ENCODE measurements around the gene CCDC60. TPM values are rescaled to one million over a fixed set of nuclear protein-coding genes. Genes with fewer than 3 reads are reported as not detected.

The CCDC60 gene
- total RNA-seq, 4 donors from 2014 or later: 0.64 to 10.6 (median 2.1) TPM

DNA sequence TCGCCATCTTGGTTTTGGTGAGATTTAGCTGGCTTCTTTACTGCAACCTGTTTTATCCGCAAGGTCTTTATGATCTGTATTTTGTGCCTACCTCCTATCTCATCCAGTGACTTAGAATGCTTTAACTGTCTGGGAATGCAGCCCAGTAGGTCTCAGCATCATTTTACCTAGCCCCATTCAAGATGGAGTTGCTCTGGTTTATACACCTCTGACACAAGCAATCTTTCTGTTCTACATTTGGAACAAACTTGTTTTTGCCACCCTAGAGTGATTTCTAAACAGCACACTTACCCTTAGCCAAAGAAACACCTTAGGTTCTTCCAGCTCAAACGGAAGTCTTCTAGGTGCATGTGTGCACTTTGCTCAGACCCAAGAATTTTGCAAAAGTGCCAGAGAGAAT lies 122.3 kb downstream of the CCDC60 start:
- H3K4me1 ChIP-seq: no peaks in the 10 kb centered on the region
- intact Hi-C loops (cut with DNase I): no loop called here
- whole genome bisulfite sequencing, 2 donors: 87 to 94% methylated on average over 2 to 3 of the region's 3 CpGs
- H3K4me3 ChIP-seq: no peak overlapping the region
- H3K36me3 ChIP-seq: no peaks in the 10 kb centered on the region
- no peak for DNase-seq
- peaks cover 0 to 11% (median 0%) of the 10 kb centered on the region in 3 donors for H3K9me3 ChIP-seq
- H3K27ac ChIP-seq: no peak overlapping the region
- no peak for TF ChIP-seq POLR2A (IDR thresholded peaks at IDR 0.05)
- TF ChIP-seq, protein P1, sequence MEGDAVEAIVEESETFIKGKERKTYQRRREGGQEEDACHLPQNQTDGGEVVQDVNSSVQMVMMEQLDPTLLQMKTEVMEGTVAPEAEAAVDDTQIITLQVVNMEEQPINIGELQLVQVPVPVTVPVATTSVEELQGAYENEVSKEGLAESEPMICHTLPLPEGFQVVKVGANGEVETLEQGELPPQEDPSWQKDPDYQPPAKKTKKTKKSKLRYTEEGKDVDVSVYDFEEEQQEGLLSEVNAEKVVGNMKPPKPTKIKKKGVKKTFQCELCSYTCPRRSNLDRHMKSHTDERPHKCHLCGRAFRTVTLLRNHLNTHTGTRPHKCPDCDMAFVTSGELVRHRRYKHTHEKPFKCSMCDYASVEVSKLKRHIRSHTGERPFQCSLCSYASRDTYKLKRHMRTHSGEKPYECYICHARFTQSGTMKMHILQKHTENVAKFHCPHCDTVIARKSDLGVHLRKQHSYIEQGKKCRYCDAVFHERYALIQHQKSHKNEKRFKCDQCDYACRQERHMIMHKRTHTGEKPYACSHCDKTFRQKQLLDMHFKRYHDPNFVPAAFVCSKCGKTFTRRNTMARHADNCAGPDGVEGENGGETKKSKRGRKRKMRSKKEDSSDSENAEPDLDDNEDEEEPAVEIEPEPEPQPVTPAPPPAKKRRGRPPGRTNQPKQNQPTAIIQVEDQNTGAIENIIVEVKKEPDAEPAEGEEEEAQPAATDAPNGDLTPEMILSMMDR (IDR thresholded peaks at IDR 0.05): no peak
- no peaks in the 10 kb centered on the region for H3K27me3 ChIP-seq

DNA sequence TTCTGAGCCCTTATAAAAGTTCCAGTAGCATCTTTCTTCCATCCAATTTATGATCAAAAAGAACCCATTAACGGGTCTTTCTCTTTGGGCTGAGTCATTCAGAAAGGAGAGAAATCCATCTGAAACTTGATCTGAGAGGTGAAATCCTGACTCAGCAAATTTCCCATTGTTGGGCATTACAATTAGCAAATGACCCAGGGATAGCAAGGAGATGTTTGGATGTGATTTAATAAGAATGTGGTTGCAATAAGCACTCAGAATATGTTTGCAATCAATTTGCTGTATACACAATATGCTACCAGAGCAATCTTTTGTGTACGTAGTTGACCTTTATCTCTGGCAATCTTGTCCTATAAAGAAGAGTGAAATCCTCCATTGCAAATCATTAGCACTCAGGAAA lies 122.7 kb downstream of the CCDC60 start:
- intact Hi-C loops (cut with DNase I): no loop called here
- Histone ChIP-seq H3K27ac (no peak overlapping the region), H3K36me3 (no peaks in the 10 kb centered on the region), H3K9me3 (peaks cover 0 to 11% (median 0%) of the 10 kb centered on the region in 3 donors), H3K4me1 (no peaks in the 10 kb centered on the region), H3K27me3 (no peaks in the 10 kb centered on the region), H3K4me3 (no peak overlapping the region)
- 60 to 66% methylated on average over 2 of the region's 2 CpGs for WGBS, 2 donors
- TF ChIP-seq POLR2A (IDR thresholded peaks at IDR 0.05): no peak
- TF ChIP-seq, protein P1 (IDR thresholded peaks at IDR 0.05): no peak
- no peak for DNase-seq

DNA sequence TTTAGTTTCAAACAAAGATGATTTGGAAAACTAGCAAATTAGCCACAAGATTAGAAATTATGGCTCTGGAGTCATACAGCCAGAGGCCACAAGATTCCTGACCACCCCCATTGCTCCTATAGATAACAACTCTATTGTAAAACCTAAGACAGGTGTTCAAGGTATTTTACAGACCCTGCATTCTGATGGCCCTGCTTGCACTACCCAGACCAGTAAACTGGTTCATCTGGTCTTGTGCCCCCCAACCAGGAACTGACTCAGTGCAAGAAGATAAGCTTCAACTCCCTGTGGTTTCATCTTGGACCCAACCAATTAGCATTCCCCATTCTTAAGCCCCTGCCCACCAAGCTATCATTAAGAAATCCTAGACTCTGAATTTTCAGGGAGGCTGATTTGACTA lies 125.0 kb downstream of the CCDC60 start:
- H3K4me1 ChIP-seq: no peaks in the 10 kb centered on the region
- intact Hi-C loops (cut with DNase I): no loop called here

DNA sequence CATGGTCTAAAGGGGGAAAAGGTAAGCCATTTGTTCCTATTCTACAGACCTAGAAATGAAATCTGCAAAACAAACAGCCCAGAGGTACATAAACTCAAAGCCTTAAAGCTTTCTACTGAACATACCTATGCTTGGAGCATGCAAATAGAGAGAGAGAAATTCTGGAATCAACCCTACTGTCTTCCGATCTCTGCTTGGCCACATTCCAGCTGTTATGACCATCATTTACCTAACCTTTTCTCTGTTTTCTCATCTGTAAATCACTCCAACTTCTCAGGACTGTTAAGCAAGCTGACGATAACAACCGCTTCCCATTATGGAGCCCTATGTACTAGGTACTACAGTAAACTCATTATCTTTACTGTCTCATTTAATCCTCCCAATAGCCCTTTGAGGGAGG lies 126.3 kb downstream of the CCDC60 start:
- no peak for DNase-seq
- WGBS, 2 donors: 71 to 89% methylated on average over 3 of the region's 3 CpGs
- Histone ChIP-seq H3K4me1 (no peaks in the 10 kb centered on the region), H3K27me3 (no peaks in the 10 kb centered on the region), H3K9me3 (peaks cover 0 to 11% (median 0%) of the 10 kb centered on the region in 3 donors), H3K36me3 (no peaks in the 10 kb centered on the region), H3K4me3 (no peak overlapping the region), H3K27ac (no peak overlapping the region)
- intact Hi-C loops (cut with DNase I): no loop called here
- no peak for TF ChIP-seq POLR2A (IDR thresholded peaks at IDR 0.05)
- TF ChIP-seq, protein P1 (IDR thresholded peaks at IDR 0.05): no peak

More for the DNA sequence above, 125.0 kb downstream of the CCDC60 start:
- peaks cover 0 to 11% (median 0%) of the 10 kb centered on the region in 3 donors for H3K9me3 ChIP-seq
- TF ChIP-seq, protein P1 (IDR thresholded peaks at IDR 0.05): no peak
- no peak for TF ChIP-seq POLR2A (IDR thresholded peaks at IDR 0.05)
- no peak overlapping the region for H3K4me3 ChIP-seq
- no peak overlapping the region for H3K27ac ChIP-seq
- no peaks in the 10 kb centered on the region for H3K27me3 ChIP-seq
- no peaks in the 10 kb centered on the region for H3K36me3 ChIP-seq
- DNase-seq: no peak

DNA sequence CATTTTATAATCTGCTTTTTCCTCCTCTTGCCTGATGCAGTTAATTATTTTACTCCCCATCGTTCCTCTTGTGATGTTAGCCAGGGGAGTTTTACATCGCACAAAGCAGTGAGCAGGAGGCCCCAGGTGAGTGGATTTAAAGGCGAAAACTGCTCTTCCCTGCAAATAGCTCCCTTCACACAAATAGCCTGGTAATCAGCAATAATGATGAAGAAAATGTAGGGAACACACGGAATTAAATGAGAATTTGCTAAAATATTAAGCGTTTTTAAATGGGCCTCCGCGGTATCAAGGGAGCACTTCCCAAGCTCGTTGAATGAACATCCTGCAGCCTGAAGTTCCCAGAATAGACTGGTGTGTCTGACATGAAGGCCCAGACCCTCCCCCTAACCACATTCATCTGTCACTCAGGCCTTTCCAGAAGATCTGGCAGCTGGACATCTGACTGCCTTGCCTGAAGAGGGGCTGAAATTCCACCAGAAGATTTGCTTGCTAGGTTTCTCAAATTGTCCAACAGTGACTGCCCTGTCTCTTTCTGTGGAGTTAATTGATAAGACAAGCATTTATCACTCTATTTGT lies 127.2 kb downstream of the CCDC60 start:
- no peaks in the 10 kb centered on the region for H3K36me3 ChIP-seq
- DNase-seq: no peak
- WGBS, 2 donors: 73 to 79% methylated on average over 7 to 8 of the region's 8 CpGs
- intact Hi-C loops (cut with DNase I): no loop called here
- no peak for TF ChIP-seq POLR2A (IDR thresholded peaks at IDR 0.05)
- TF ChIP-seq, protein P1 (IDR thresholded peaks at IDR 0.05): no peak
- no peaks in the 10 kb centered on the region for H3K27me3 ChIP-seq
- no peak overlapping the region for H3K4me3 ChIP-seq
- H3K9me3 ChIP-seq: peaks cover 0 to 11% (median 0%) of the 10 kb centered on the region in 3 donors
- no peaks in the 10 kb centered on the region for H3K4me1 ChIP-seq
- no peak overlapping the region for H3K27ac ChIP-seq
